Endothelial cell of umbilical vein (primary cell): ENCODE measurements around the gene MGLL. TPM values are rescaled to one million over a fixed set of nuclear protein-coding genes. Genes with fewer than 3 reads are reported as not detected.

ENCODE experiments used
- BruUV-seq: library from RNA; stranded (reverse); fragments of 400-500 nt; replicated peaks from 2 replicates; lab custom pipeline; 2021; lab: Mats Ljungman, UMichigan
- CTCF ChIA-PET: fragments of 300-600, 350-600 bp; sonication (Branson Sonifier 250); formaldehyde crosslinking; loops from one replicate; lab custom pipeline; 2021; ENCODE audit warnings: antibody characterized with exemption, inconsistent platforms; lab: Charles Lee
- POLR2A ChIA-PET: fragments of 300-600, 350-600 bp; sonication (Branson Sonifier 250); formaldehyde crosslinking; loops from one replicate; lab custom pipeline; 2021; ENCODE audit warnings: antibody characterized with exemption, inconsistent platforms; lab: Charles Lee
- DNase-seq: peaks from one replicate; pipeline ENCODE4 v3.0.0-alpha.2; 2011; ENCODE audit warnings: low read depth, low spot score
- FAIRE-seq: peaks from 2 replicates; lab custom pipeline; 2011; peaks lifted over from hg19 to GRCh38; lab: Jason Lieb, UNC
- H2AFZ ChIP-seq: 2 replicates; pipeline ENCODE4 v1.6.0; 2012; ENCODE audit warnings: low read depth, low read length, control low read depth, inconsistent platforms
- H3K27ac ChIP-seq: 2 replicates; pipeline ENCODE4 v1.5.1; 2011; ENCODE audit warnings: low read depth, mild to moderate bottlenecking, control low read depth, low read length, moderate library complexity; ENCODE audit not compliant: insufficient read depth
- H3K27me3 ChIP-seq, 2 experiments: 2 replicates each; pipeline versions ENCODE4 v1.6.0 to v1.6.1; 2011; ENCODE audit warnings: low read length in 2 of 2, mixed read lengths in 1 of 2; ENCODE audit not compliant: control insufficient read depth in 2 of 2, insufficient read depth in 2 of 2
- H3K36me3 ChIP-seq, 2 experiments: 2 replicates in 1 of 2; 3 replicates in 1 of 2; pipeline ENCODE4 v1.5.1; 2011; ENCODE audit warnings: low read length in 2 of 2, mild to moderate bottlenecking in 1 of 2, moderate library complexity in 1 of 2; ENCODE audit not compliant: control insufficient read depth in 2 of 2, insufficient read depth in 2 of 2; ENCODE audit errors: extremely low read depth in 1 of 2
- H3K4me1 ChIP-seq: 3 replicates; pipeline ENCODE4 v1.5.1; 2011; ENCODE audit warnings: mild to moderate bottlenecking, low read length; ENCODE audit not compliant: control insufficient read depth, insufficient read depth; ENCODE audit errors: extremely low read depth
- H3K4me2 ChIP-seq: 2 replicates; pipeline ENCODE4 v1.6.1; 2011; ENCODE audit warnings: low read length, control low read depth, mixed read lengths; ENCODE audit not compliant: insufficient read depth
- H3K4me3 ChIP-seq, 3 experiments: fragments of 200-600 bp in 1 of 3; sonication (generic), shearing (Covaris generic) in 1 of 3; replicated peaks in 1 of 3; 2 replicates each; pipeline ENCODE4 v1.5.1; 2011 to 2016; ENCODE audit warnings: control low read depth in 3 of 3, low read length in 3 of 3, mild to moderate bottlenecking in 2 of 3, inconsistent platforms in 1 of 3, low read depth in 1 of 3, moderate library complexity in 1 of 3; ENCODE audit not compliant: insufficient read depth in 1 of 3
- H3K79me2 ChIP-seq: 2 replicates; pipeline ENCODE4 v1.6.0; 2012; ENCODE audit warnings: low read length, inconsistent platforms; ENCODE audit not compliant: control insufficient read depth, insufficient read depth
- H3K9ac ChIP-seq: replicated peaks from 2 replicates; pipeline ENCODE3; 2011; ENCODE audit warnings: low read length, control low read depth; ENCODE audit not compliant: insufficient read depth; ENCODE audit errors: extremely low read depth
- H3K9me1 ChIP-seq: replicated peaks from 3 replicates; pipeline ENCODE4 v1.6.0; 2011; ENCODE audit warnings: mild to moderate bottlenecking, low read length; ENCODE audit not compliant: control insufficient read depth, insufficient read depth; ENCODE audit errors: extremely low read depth
- H3K9me3 ChIP-seq: replicated peaks from 2 replicates; pipeline ENCODE4 v1.5.1; 2012; ENCODE audit warnings: low read length, inconsistent platforms; ENCODE audit not compliant: control insufficient read depth, insufficient read depth
- H4K20me1 ChIP-seq: replicated peaks from 2 replicates; pipeline ENCODE3; 2011; ENCODE audit warnings: mild to moderate bottlenecking, low read length; ENCODE audit not compliant: control insufficient read depth, insufficient read depth; ENCODE audit errors: extremely low read depth
- CTCF ChIP-seq, 2 donors: IDR thresholded peaks; 1 replicate in 1 of 2; 2 replicates in 1 of 2; pipeline ENCODE4 v1.5.1; 2011; ENCODE audit warnings: low read length in 2 of 2, mild to moderate bottlenecking in 2 of 2, moderate library complexity in 2 of 2, control low read depth in 1 of 2, inconsistent platforms in 1 of 2, low read depth in 1 of 2; ENCODE audit not compliant: insufficient read depth in 1 of 2; ENCODE audit errors: extremely low read depth in 1 of 2
- EZH2 ChIP-seq: IDR thresholded peaks from 2 replicates; pipeline ENCODE4 v1.6.1; 2012; ENCODE audit warnings: borderline replicate concordance, low read depth, mild to moderate bottlenecking, moderate library complexity, low read length, inconsistent platforms; ENCODE audit not compliant: severe bottlenecking
- FOS ChIP-seq: IDR thresholded peaks from 2 replicates; pipeline ENCODE4 v1.6.1; 2011; ENCODE audit warnings: mild to moderate bottlenecking, low read length, moderate library complexity, borderline replicate concordance; ENCODE audit not compliant: insufficient read depth
- GATA2 ChIP-seq: IDR thresholded peaks from 2 replicates; pipeline ENCODE4 v1.7.0; 2011; ENCODE audit warnings: low read depth, mild to moderate bottlenecking, moderate library complexity, mixed read lengths, low read length; ENCODE audit not compliant: insufficient read length, insufficient read depth
- JUN ChIP-seq: IDR thresholded peaks from 2 replicates; pipeline ENCODE4 v1.6.1; 2011; ENCODE audit warnings: borderline replicate concordance, low read depth; ENCODE audit not compliant: insufficient read length, insufficient read depth
- MAX ChIP-seq: IDR thresholded peaks from 2 replicates; pipeline ENCODE4 v1.6.1; 2011; ENCODE audit not compliant: insufficient read depth, insufficient read length
- MYC ChIP-seq: IDR thresholded peaks from one replicate; pipeline ENCODE4 v1.6.1; 2011; ENCODE audit warnings: mild to moderate bottlenecking, low read depth, low read length
- POLR2A ChIP-seq: IDR thresholded peaks from 2 replicates; pipeline ENCODE4 v1.6.1; 2012; ENCODE audit warnings: low read depth, mild to moderate bottlenecking, control low read depth, low read length
- POLR2AphosphoS5 ChIP-seq: IDR thresholded peaks from 2 replicates; pipeline ENCODE4 v1.6.1; 2012; ENCODE audit warnings: low read depth, mild to moderate bottlenecking, control low read depth, low read length, moderate library complexity; ENCODE audit not compliant: insufficient read depth
- dilution Hi-C: fragments of 300-500 bp; cut with MboI; formaldehyde crosslinking; loops from one replicate; pipeline ENCODE4 v1.15.0; 2019; ENCODE audit warnings: low sequenced_read_pairs; ENCODE audit not compliant: extremely low pct_ligation_motif_present
- intact Hi-C: fragments of 100-400 bp; cut with micrococcal nuclease; formaldehyde crosslinking; loops from one replicate; pipeline ENCODE4 v1.10.0; 2022
- polyA plus RNA-seq, 4 experiments: library from polyadenylated mRNA; depleted of rRNA in 3 of 4; stranded (reverse) in 3 of 4; unstranded in 1 of 4; fragments of >200 nt; gene quantifications; 2 replicates each; pipeline versions ENCODE4 v1.2.1 to v1.2.3, GENCODE V29; 2011 to 2012; ENCODE audit warnings: missing spikeins in 1 of 4
- total RNA-seq: library from RNA; stranded (reverse); gene quantifications from 2 replicates; pipeline ENCODE4 v1.2.3, GENCODE V29; 2021

Gene MGLL
- total and polyA plus RNA-seq, 2 donors (not counting 3 experiments of a cell fraction or from before 2014, with no cell fraction given) = 30.7 to 60.2 TPM

- no peaks in the 10 kb centered on the region for H3K9me3 ChIP-seq
- peaks cover 0 to 3% of the 10 kb centered on the region in 2 experiments for H3K36me3 ChIP-seq
- H3K9ac ChIP-seq = no peak overlapping the region
- H3K79me2 ChIP-seq = no peaks in the 10 kb centered on the region
- no peak for DNase-seq
- H3K4me1 ChIP-seq = peaks cover 5% of the 10 kb centered on the region
- no peaks in the 10 kb centered on the region for H3K9me1 ChIP-seq
- H3K27me3 ChIP-seq = no peaks in the 10 kb centered on the region
- dilution Hi-C loops (no loop called here), intact Hi-C loops (no loop called here)
- TF ChIP-seq GATA2 (no peak), JUN (no peak), MAX (no peak), CTCF (IDR thresholded peaks at IDR 0.05; ENCODE audit: extremely low read depth in 1 of 2, insufficient read depth in 1 of 2, low read depth in 1 of 2, low read length in 2 of 2) (no peak), POLR2A (no peak), EZH2 (no peak), POLR2AphosphoS5 (no peak), FOS (no peak), MYC (no peak)
- no peak overlapping the region for H3K27ac ChIP-seq
- H4K20me1 ChIP-seq = no peaks in the 10 kb centered on the region
- no peak overlapping the region for H3K4me2 ChIP-seq
- CTCF ChIA-PET = interaction anchor here (1.4 kb wide), 1 partner anchor 8 kb away, joined by 3 read pairs; no protein-coding TSS in a partner anchor
- no peak overlapping the region for H3K4me3 ChIP-seq
- no TSS peak for BruUV-seq
- H2AFZ ChIP-seq = no peak overlapping the region
- POLR2A ChIA-PET = no interaction called here
- FAIRE-seq = no peak
These were observed 102.9 kb downstream of the MGLL start for GRCh38 chr3:127719369-127719768.
